Measurements from ENCODE around the gene ERMARD. TPM values are rescaled to one million over a fixed set of nuclear protein-coding genes. Genes with fewer than 3 reads are reported as not detected.

The ERMARD gene
- total RNA-seq, 1 donor from 2014 or later, result 16.2 TPM

GRCh38 chr6:169806701-169807100 is 55.3 kb downstream of the ERMARD start:
- Histone ChIP-seq H3K4me1 (ENCODE audit: control insufficient read depth in 3 of 3, insufficient read depth in 3 of 3, low read length in 3 of 3) (no peaks in the 10 kb centered on the region), H3K4me3 (ENCODE audit: low read length in 3 of 3) (no peak overlapping the region), H3K27ac (ENCODE audit: low read depth, low read length) (no peak overlapping the region), H3K36me3 (ENCODE audit: control insufficient read depth in 3 of 3, insufficient read depth in 3 of 3, low read length in 3 of 3) (no peaks in the 10 kb centered on the region), H3K9ac (ENCODE audit: low read depth in 1 of 3, low read length in 3 of 3) (no peak overlapping the region), H3K27me3 (ENCODE audit: control insufficient read depth in 3 of 3, insufficient read depth in 3 of 3, low read length in 3 of 3) (peaks cover 12 to 25% (median 13%) of the 10 kb centered on the region in 3 donors), H3K9me3 (ENCODE audit: control insufficient read depth in 3 of 3, low read length in 3 of 3) (no peaks in the 10 kb centered on the region)

- peaks cover 12 to 25% (median 13%) of the 10 kb centered on the region in 3 donors for H3K27me3 ChIP-seq (ENCODE audit: control insufficient read depth in 3 of 3, insufficient read depth in 3 of 3, low read length in 3 of 3)
- H3K4me3 ChIP-seq (ENCODE audit: low read length in 3 of 3), result no peak overlapping the region
- H3K9ac ChIP-seq (ENCODE audit: low read depth in 1 of 3, low read length in 3 of 3), result no peak overlapping the region
- no peaks in the 10 kb centered on the region for H3K4me1 ChIP-seq (ENCODE audit: control insufficient read depth in 3 of 3, insufficient read depth in 3 of 3, low read length in 3 of 3)
- no peaks in the 10 kb centered on the region for H3K36me3 ChIP-seq (ENCODE audit: control insufficient read depth in 3 of 3, insufficient read depth in 3 of 3, low read length in 3 of 3)
- H3K27ac ChIP-seq (ENCODE audit: low read depth, low read length), result no peak overlapping the region
- H3K9me3 ChIP-seq (ENCODE audit: control insufficient read depth in 3 of 3, low read length in 3 of 3), result no peaks in the 10 kb centered on the region
Measured at GRCh38 chr6:169807229-169807628, 55.8 kb downstream of the ERMARD start.

GRCh38 chr6:169807699-169808607 is 56.5 kb downstream of the ERMARD start:
- Histone ChIP-seq H3K27me3 (ENCODE audit: control insufficient read depth in 3 of 3, insufficient read depth in 3 of 3, low read length in 3 of 3) (peaks cover 11 to 25% (median 13%) of the 10 kb centered on the region in 3 donors), H3K4me1 (ENCODE audit: control insufficient read depth in 3 of 3, insufficient read depth in 3 of 3, low read length in 3 of 3) (no peaks in the 10 kb centered on the region), H3K4me3 (ENCODE audit: low read length in 3 of 3) (no peak overlapping the region), H3K36me3 (ENCODE audit: control insufficient read depth in 3 of 3, insufficient read depth in 3 of 3, low read length in 3 of 3) (no peaks in the 10 kb centered on the region), H3K27ac (ENCODE audit: low read depth, low read length) (no peak overlapping the region), H3K9ac (ENCODE audit: low read depth in 1 of 3, low read length in 3 of 3) (no peak overlapping the region), H3K9me3 (ENCODE audit: control insufficient read depth in 3 of 3, low read length in 3 of 3) (no peaks in the 10 kb centered on the region)

- H3K27me3 ChIP-seq (ENCODE audit: control insufficient read depth in 3 of 3, insufficient read depth in 3 of 3, low read length in 3 of 3), result peaks cover 9 to 20% (median 13%) of the 10 kb centered on the region in 3 donors
Measured at GRCh38 chr6:169808608-169808967, 57.2 kb downstream of the ERMARD start.

GRCh38 chr6:169809386-169809785 is 58.0 kb downstream of the ERMARD start:
- Histone ChIP-seq H3K36me3 (ENCODE audit: control insufficient read depth in 3 of 3, insufficient read depth in 3 of 3, low read length in 3 of 3) (no peaks in the 10 kb centered on the region), H3K9ac (ENCODE audit: low read depth in 1 of 3, low read length in 3 of 3) (no peak overlapping the region), H3K27ac (ENCODE audit: low read depth, low read length) (no peak overlapping the region), H3K9me3 (ENCODE audit: control insufficient read depth in 3 of 3, low read length in 3 of 3) (peaks cover 0 to 2% (median 0%) of the 10 kb centered on the region in 3 donors), H3K27me3 (ENCODE audit: control insufficient read depth in 3 of 3, insufficient read depth in 3 of 3, low read length in 3 of 3) (peaks cover 6 to 15% (median 13%) of the 10 kb centered on the region in 3 donors), H3K4me3 (ENCODE audit: low read length in 3 of 3) (no peak overlapping the region), H3K4me1 (ENCODE audit: control insufficient read depth in 3 of 3, insufficient read depth in 3 of 3, low read length in 3 of 3) (no peaks in the 10 kb centered on the region)

More at GRCh38 chr6:169808608-169808967, 57.2 kb downstream of the ERMARD start:
- Histone ChIP-seq H3K27ac (ENCODE audit: low read depth, low read length) (no peak overlapping the region), H3K9me3 (ENCODE audit: control insufficient read depth in 3 of 3, low read length in 3 of 3) (no peaks in the 10 kb centered on the region), H3K4me3 (ENCODE audit: low read length in 3 of 3) (no peak overlapping the region), H3K36me3 (ENCODE audit: control insufficient read depth in 3 of 3, insufficient read depth in 3 of 3, low read length in 3 of 3) (no peaks in the 10 kb centered on the region), H3K4me1 (ENCODE audit: control insufficient read depth in 3 of 3, insufficient read depth in 3 of 3, low read length in 3 of 3) (no peaks in the 10 kb centered on the region), H3K9ac (ENCODE audit: low read depth in 1 of 3, low read length in 3 of 3) (no peak overlapping the region)

GRCh38 chr6:169810066-169810989 is 58.9 kb downstream of the ERMARD start:
- Histone ChIP-seq H3K27me3 (ENCODE audit: control insufficient read depth in 3 of 3, insufficient read depth in 3 of 3, low read length in 3 of 3) (peaks cover under 1 to 12% (median 7%) of the 10 kb centered on the region in 3 donors), H3K4me1 (ENCODE audit: control insufficient read depth in 3 of 3, insufficient read depth in 3 of 3, low read length in 3 of 3) (no peaks in the 10 kb centered on the region), H3K9me3 (ENCODE audit: control insufficient read depth in 3 of 3, low read length in 3 of 3) (peaks cover 0 to 4% (median 0%) of the 10 kb centered on the region in 3 donors), H3K9ac (ENCODE audit: low read depth in 1 of 3, low read length in 3 of 3) (no peak overlapping the region), H3K4me3 (ENCODE audit: low read length in 3 of 3) (no peak overlapping the region), H3K36me3 (ENCODE audit: control insufficient read depth in 3 of 3, insufficient read depth in 3 of 3, low read length in 3 of 3) (no peaks in the 10 kb centered on the region), H3K27ac (ENCODE audit: low read depth, low read length) (no peak overlapping the region)

GRCh38 chr6:169811072-169811471 is 59.6 kb downstream of the ERMARD start:
- H3K9ac ChIP-seq (ENCODE audit: low read depth in 1 of 3, low read length in 3 of 3), result no peak overlapping the region
- no peak overlapping the region for H3K27ac ChIP-seq (ENCODE audit: low read depth, low read length)
- peaks cover 0 to 4% (median 0%) of the 10 kb centered on the region in 3 donors for H3K9me3 ChIP-seq (ENCODE audit: control insufficient read depth in 3 of 3, low read length in 3 of 3)
- no peaks in the 10 kb centered on the region for H3K4me1 ChIP-seq (ENCODE audit: control insufficient read depth in 3 of 3, insufficient read depth in 3 of 3, low read length in 3 of 3)
- no peaks in the 10 kb centered on the region for H3K36me3 ChIP-seq (ENCODE audit: control insufficient read depth in 3 of 3, insufficient read depth in 3 of 3, low read length in 3 of 3)
- H3K27me3 ChIP-seq (ENCODE audit: control insufficient read depth in 3 of 3, insufficient read depth in 3 of 3, low read length in 3 of 3), result peaks cover 0 to 7% (median 0%) of the 10 kb centered on the region in 3 donors
- no peak overlapping the region for H3K4me3 ChIP-seq (ENCODE audit: low read length in 3 of 3)

GRCh38 chr6:169811521-169812256 is 60.3 kb downstream of the ERMARD start:
- H3K36me3 ChIP-seq (ENCODE audit: control insufficient read depth in 3 of 3, insufficient read depth in 3 of 3, low read length in 3 of 3), result no peaks in the 10 kb centered on the region
- H3K4me3 ChIP-seq (ENCODE audit: low read length in 3 of 3), result no peak overlapping the region
- peaks cover 0 to 4% (median 0%) of the 10 kb centered on the region in 3 donors for H3K27me3 ChIP-seq (ENCODE audit: control insufficient read depth in 3 of 3, insufficient read depth in 3 of 3, low read length in 3 of 3)
- peaks cover 0 to 4% (median 0%) of the 10 kb centered on the region in 3 donors for H3K9me3 ChIP-seq (ENCODE audit: control insufficient read depth in 3 of 3, low read length in 3 of 3)
- no peaks in the 10 kb centered on the region for H3K4me1 ChIP-seq (ENCODE audit: control insufficient read depth in 3 of 3, insufficient read depth in 3 of 3, low read length in 3 of 3)
- H3K9ac ChIP-seq (ENCODE audit: low read depth in 1 of 3, low read length in 3 of 3), result no peak overlapping the region
- H3K27ac ChIP-seq (ENCODE audit: low read depth, low read length), result no peak overlapping the region

GRCh38 chr6:169812257-169812644 is 60.8 kb downstream of the ERMARD start:
- Histone ChIP-seq H3K27me3 (ENCODE audit: control insufficient read depth in 3 of 3, insufficient read depth in 3 of 3, low read length in 3 of 3) (peaks cover 0 to 4% (median 0%) of the 10 kb centered on the region in 3 donors), H3K9me3 (ENCODE audit: control insufficient read depth in 3 of 3, low read length in 3 of 3) (peaks cover 0 to 4% (median 0%) of the 10 kb centered on the region in 3 donors), H3K36me3 (ENCODE audit: control insufficient read depth in 3 of 3, insufficient read depth in 3 of 3, low read length in 3 of 3) (no peaks in the 10 kb centered on the region), H3K9ac (ENCODE audit: low read depth in 1 of 3, low read length in 3 of 3) (no peak overlapping the region), H3K27ac (ENCODE audit: low read depth, low read length) (no peak overlapping the region), H3K4me3 (ENCODE audit: low read length in 3 of 3) (no peak overlapping the region), H3K4me1 (ENCODE audit: control insufficient read depth in 3 of 3, insufficient read depth in 3 of 3, low read length in 3 of 3) (no peaks in the 10 kb centered on the region)
